ENCODE data around the gene SCNN1B.

DNA sequence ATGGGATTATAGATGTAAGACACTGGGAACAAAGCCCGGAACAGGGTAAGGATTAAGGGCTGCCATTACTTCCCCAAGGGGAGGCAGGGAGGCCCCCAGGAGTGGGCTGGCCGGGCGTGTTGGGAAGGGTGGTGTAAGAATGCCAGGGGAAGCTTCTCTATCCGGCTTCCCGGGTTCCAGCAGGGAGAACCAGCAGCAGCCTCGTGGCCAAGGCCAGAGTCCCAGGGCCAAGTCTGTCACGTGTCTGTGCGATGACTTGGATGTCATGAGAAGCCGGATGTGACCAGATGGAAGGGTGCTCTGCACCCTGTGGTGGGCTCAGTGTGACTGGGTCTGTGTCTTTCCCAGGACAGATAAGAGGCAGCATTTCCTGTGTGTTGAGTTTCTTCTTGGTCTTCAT is 52.1 kb downstream of the SCNN1B start:
- TF ChIP-seq, protein P1, sequence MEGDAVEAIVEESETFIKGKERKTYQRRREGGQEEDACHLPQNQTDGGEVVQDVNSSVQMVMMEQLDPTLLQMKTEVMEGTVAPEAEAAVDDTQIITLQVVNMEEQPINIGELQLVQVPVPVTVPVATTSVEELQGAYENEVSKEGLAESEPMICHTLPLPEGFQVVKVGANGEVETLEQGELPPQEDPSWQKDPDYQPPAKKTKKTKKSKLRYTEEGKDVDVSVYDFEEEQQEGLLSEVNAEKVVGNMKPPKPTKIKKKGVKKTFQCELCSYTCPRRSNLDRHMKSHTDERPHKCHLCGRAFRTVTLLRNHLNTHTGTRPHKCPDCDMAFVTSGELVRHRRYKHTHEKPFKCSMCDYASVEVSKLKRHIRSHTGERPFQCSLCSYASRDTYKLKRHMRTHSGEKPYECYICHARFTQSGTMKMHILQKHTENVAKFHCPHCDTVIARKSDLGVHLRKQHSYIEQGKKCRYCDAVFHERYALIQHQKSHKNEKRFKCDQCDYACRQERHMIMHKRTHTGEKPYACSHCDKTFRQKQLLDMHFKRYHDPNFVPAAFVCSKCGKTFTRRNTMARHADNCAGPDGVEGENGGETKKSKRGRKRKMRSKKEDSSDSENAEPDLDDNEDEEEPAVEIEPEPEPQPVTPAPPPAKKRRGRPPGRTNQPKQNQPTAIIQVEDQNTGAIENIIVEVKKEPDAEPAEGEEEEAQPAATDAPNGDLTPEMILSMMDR (IDR thresholded peaks at IDR 0.05 in 8 of 11, conservative IDR thresholded peaks at IDR 0.05 in 3 of 11), result no peak
- TF ChIP-seq POLR2A (IDR thresholded peaks at IDR 0.05), result no peak

All from spleen (tissue), 7 donors.